Panc1 (cell line): ENCODE results near the gene IRGC. TPM values are rescaled to one million over a fixed set of nuclear protein-coding genes. Genes with fewer than 3 reads are reported as not detected.

ENCODE experiments used
- ATAC-seq: fragments of 200-7000 bp; cut with Tn5 transposase; 2 replicates; pipeline ENCODE4 v1.9.1; 2020; ENCODE audit warnings: mild to moderate bottlenecking, moderate library complexity
- BruUV-seq: library from RNA; stranded (reverse); fragments of 400-500 nt; replicated peaks from 2 replicates; lab custom pipeline; 2021; lab: Mats Ljungman, UMichigan
- CTCF ChIA-PET: fragments of 300-600 bp; sonication (Branson Sonifier 250); formaldehyde crosslinking; loops from one replicate; lab custom pipeline; 2022; ENCODE audit warnings: antibody characterized with exemption; lab: Charles Lee
- POLR2A ChIA-PET: fragments of 300-600 bp; sonication (Branson Sonifier 250); formaldehyde crosslinking; loops from one replicate; lab custom pipeline; 2022; ENCODE audit warnings: antibody characterized with exemption; lab: Charles Lee
- DNase-seq: peaks from one replicate; pipeline ENCODE4 v3.0.0-alpha.2; 2010; ENCODE audit warnings: low read depth, low spot score
- H3K27ac ChIP-seq: 2 replicates; pipeline ENCODE4 v1.5.1; 2011; ENCODE audit warnings: mild to moderate bottlenecking, low read length, inconsistent platforms
- H3K27me3 ChIP-seq: fragments of 200-500 bp; sonication (Bioruptor generic); 2 replicates; pipeline ENCODE4 v1.6.0; 2014; ENCODE audit warnings: low read length, inconsistent platforms; ENCODE audit not compliant: control insufficient read depth, insufficient read depth
- H3K36me3 ChIP-seq: fragments of 200-500 bp; sonication (Bioruptor generic); 2 replicates; pipeline ENCODE4 v1.5.1; 2014; ENCODE audit warnings: inconsistent platforms, mild to moderate bottlenecking, low read length, moderate library complexity; ENCODE audit not compliant: control insufficient read depth, insufficient read depth
- H3K4me1 ChIP-seq: 2 replicates; pipeline ENCODE4 v1.5.1; 2011; ENCODE audit warnings: inconsistent platforms, mild to moderate bottlenecking, low read length, moderate library complexity; ENCODE audit not compliant: control insufficient read depth, insufficient read depth
- H3K4me3 ChIP-seq, 2 experiments: 2 replicates each; pipeline ENCODE4 v1.5.1; 2011 to 2012; ENCODE audit warnings: low read depth in 2 of 2, low read length in 2 of 2, mild to moderate bottlenecking in 2 of 2, inconsistent platforms in 1 of 2, moderate library complexity in 1 of 2
- H3K9me3 ChIP-seq: fragments of 200-500 bp; sonication (Bioruptor generic); 2 replicates; pipeline ENCODE4 v1.5.1; 2014; ENCODE audit warnings: low read depth, mild to moderate bottlenecking, inconsistent platforms, low read length, moderate library complexity; ENCODE audit not compliant: control insufficient read depth, insufficient read depth
- POLR2AphosphoS5 ChIP-seq: IDR thresholded peaks from 2 replicates; pipeline ENCODE4 v1.6.1; 2012; ENCODE audit warnings: mild to moderate bottlenecking, low read depth, low read length, moderate library complexity
- REST ChIP-seq, 2 experiments: IDR thresholded peaks; 2 replicates each; pipeline ENCODE4 v1.6.1; 2011 to 2012; ENCODE audit warnings: low read depth in 2 of 2, control low read depth in 1 of 2, low read length in 1 of 2, mild to moderate bottlenecking in 1 of 2, moderate library complexity in 1 of 2; ENCODE audit not compliant: insufficient read depth in 1 of 2
- SIN3A ChIP-seq: IDR thresholded peaks from 2 replicates; pipeline ENCODE4 v1.6.1; 2012; ENCODE audit warnings: low read depth, mild to moderate bottlenecking, low read length, moderate library complexity, borderline replicate concordance; ENCODE audit not compliant: insufficient read depth
- TCF7L2 ChIP-seq: IDR thresholded peaks from 2 replicates; pipeline ENCODE4 v1.6.1; 2011; ENCODE audit warnings: mild to moderate bottlenecking, low read depth, low read length, inconsistent platforms
- in situ Hi-C: cut with HindIII; loops from 2 replicates; pipeline ENCODE4 v1.10.0; 2016; ENCODE audit warnings: low sequenced_read_pairs, low pct_unique_long_range_greater_than_20kb
- intact Hi-C: fragments of 100-400 bp; cut with micrococcal nuclease; formaldehyde crosslinking; loops from one replicate; pipeline ENCODE4 v1.10.0; 2022; ENCODE audit not compliant: unreplicated experiment
- total RNA-seq: library from RNA; stranded (reverse); gene quantifications from one replicate; pipeline ENCODE4 v1.2.1, GENCODE V29; 2021; ENCODE audit not compliant: unreplicated experiment
- TF ChIP-seq, protein P1 (sequence below): fragments of 450-650 bp; IDR thresholded peaks from 2 replicates; pipeline ENCODE4 v1.5.1; 2017; ENCODE audit warnings: mild to moderate bottlenecking

Gene IRGC
- total RNA-seq, 1 experiment from 2014 or later, result not detected

DNA sequence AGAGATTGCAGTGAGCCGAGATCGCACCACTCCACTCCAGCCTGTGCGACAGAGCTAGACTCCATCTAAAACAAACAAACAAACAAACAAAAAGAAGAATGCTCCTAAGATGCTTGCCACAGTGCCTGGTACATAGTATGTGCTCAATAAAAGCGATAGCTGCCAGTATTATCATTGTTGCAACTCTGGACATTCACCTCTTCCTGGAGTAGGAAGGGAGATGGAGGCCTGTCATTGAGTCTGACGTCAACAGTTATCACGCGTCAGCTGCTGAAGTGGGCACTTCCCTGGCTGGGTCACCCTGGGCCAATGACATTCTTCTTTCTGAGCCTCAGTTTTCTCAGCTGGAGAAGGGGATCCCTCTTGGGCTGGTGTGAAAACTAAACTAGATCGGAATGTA lies 41.7 kb upstream of the IRGC start:
- ATAC-seq (no peak), DNase-seq (no peak)
- Histone ChIP-seq H3K27ac (no peak overlapping the region), H3K9me3 (no peaks in the 10 kb centered on the region), H3K4me3 (no peak overlapping the region), H3K36me3 (no peaks in the 10 kb centered on the region), H3K27me3 (no peaks in the 10 kb centered on the region), H3K4me1 (peaks cover 13% of the 10 kb centered on the region)
- intact Hi-C loops (no loop called here), in situ Hi-C loops (no loop called here)
- no TSS peak for BruUV-seq
- ChIA-PET POLR2A (no interaction called here), CTCF (no interaction called here)
- no peak for TF ChIP-seq SIN3A
- TF ChIP-seq, protein P1, sequence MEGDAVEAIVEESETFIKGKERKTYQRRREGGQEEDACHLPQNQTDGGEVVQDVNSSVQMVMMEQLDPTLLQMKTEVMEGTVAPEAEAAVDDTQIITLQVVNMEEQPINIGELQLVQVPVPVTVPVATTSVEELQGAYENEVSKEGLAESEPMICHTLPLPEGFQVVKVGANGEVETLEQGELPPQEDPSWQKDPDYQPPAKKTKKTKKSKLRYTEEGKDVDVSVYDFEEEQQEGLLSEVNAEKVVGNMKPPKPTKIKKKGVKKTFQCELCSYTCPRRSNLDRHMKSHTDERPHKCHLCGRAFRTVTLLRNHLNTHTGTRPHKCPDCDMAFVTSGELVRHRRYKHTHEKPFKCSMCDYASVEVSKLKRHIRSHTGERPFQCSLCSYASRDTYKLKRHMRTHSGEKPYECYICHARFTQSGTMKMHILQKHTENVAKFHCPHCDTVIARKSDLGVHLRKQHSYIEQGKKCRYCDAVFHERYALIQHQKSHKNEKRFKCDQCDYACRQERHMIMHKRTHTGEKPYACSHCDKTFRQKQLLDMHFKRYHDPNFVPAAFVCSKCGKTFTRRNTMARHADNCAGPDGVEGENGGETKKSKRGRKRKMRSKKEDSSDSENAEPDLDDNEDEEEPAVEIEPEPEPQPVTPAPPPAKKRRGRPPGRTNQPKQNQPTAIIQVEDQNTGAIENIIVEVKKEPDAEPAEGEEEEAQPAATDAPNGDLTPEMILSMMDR, result no peak
- no peak for TF ChIP-seq REST (IDR thresholded peaks at IDR 0.05; ENCODE audit: insufficient read depth in 1 of 2, low read depth in 2 of 2, low read length in 1 of 2)
- no peak for TF ChIP-seq POLR2AphosphoS5
- no peak for TF ChIP-seq TCF7L2

DNA sequence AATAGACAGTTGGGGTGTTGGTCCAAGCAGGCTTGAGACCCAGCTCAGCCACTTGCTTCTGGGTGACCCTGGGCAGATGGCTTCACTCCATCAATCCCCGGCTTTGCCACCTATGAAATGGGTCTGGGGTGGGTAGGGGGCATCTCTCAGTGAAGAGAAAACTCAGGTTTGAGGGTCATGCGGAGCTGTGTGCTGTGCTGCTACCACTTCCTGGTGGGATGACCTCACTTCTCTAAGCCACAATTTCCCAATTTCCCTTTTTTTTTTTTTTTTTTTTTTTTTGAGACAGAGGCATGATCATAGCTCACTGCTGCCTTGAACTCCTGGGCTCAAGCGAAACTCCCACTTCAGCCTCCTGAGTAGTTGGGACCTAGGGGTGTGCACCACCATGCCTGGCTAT lies 41.3 kb upstream of the IRGC start:
- Histone ChIP-seq H3K4me3 (no peak overlapping the region), H3K36me3 (no peaks in the 10 kb centered on the region), H3K27me3 (no peaks in the 10 kb centered on the region), H3K27ac (no peak overlapping the region), H3K4me1 (peaks cover 13% of the 10 kb centered on the region), H3K9me3 (no peaks in the 10 kb centered on the region)
- DNase-seq (no peak), ATAC-seq (no peak)
- intact Hi-C loops (no loop called here), in situ Hi-C loops (no loop called here)
- ChIA-PET CTCF (interaction anchor here (0.6 kb wide), 1 partner anchor 31 kb away, joined by 13 read pairs; no protein-coding TSS in a partner anchor), POLR2A (no interaction called here)
- TF ChIP-seq, protein P1, result no peak
- TF ChIP-seq REST (IDR thresholded peaks at IDR 0.05; ENCODE audit: insufficient read depth in 1 of 2, low read depth in 2 of 2, low read length in 1 of 2) (no peak), POLR2AphosphoS5 (no peak), SIN3A (no peak), TCF7L2 (no peak)
- BruUV-seq, result no TSS peak
